ENCODE results near the gene SEC24A. TPM values are rescaled to one million over a fixed set of nuclear protein-coding genes. Genes with fewer than 3 reads are reported as not detected.
"Not testable (repeated sequence)": the region's sequence is repeated elsewhere in the genome, so short reads cannot be mapped to it uniquely, and the experiment has no call there.

Gene SEC24A
- total RNA-seq, 1 donor from 2014 or later: 29.4 TPM

DNA sequence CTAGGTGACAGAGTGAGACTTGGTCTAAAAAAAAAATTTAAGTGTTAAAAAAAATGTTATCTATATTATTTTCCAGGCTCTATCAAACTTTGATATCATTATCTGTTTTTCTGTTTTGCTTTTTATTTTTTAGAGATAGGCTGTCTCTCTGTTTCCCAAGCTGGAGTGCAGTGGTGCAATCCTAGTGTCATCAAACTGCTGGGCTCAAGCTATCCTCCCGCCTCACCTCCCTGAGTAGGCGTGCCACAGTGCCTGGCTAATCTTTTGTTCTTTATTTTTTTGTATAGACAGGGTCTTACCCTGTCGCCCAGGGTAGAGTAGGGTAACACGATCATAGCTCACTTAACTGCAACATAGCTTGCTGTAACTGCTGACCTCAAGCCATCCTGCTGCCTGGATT lies 14.4 kb downstream of the SEC24A start:
- no peak for DNase-seq
- intact Hi-C loops (cut with micrococcal nuclease): no loop called here
- Mint-ChIP-seq H3K27ac (no peak overlapping the region), H3K9me3 (no peaks in the 10 kb centered on the region), H3K4me3 (no peak overlapping the region), H3K36me3 (ENCODE audit: low read depth) (peaks cover 27% of the 10 kb centered on the region), H3K27me3 (no peaks in the 10 kb centered on the region), H3K4me1 (peaks cover 10% of the 10 kb centered on the region)

DNA sequence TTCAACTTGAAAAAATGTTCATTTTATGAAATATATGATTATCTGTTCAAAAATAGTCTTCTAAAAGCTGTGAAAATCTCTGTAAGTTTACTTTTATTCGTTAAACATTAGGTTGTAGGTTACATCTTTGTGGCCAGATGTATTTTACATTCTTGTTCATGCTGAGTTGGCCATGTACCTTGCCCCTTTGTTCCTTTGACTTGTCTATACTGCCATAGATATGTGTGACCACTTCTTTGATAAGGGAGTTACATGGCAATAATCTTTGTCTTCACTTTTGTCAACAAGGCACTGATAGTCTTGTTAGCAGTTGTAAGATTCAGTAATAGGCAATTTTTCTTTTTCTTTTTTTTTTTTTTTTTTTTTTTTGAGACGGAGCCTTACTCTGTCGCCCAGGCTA lies 15.9 kb downstream of the SEC24A start:
- Mint-ChIP-seq H3K36me3 (ENCODE audit: low read depth) (peaks cover 23% of the 10 kb centered on the region), H3K4me3 (no peak overlapping the region), H3K27ac (no peak overlapping the region), H3K9me3 (no peaks in the 10 kb centered on the region), H3K27me3 (no peaks in the 10 kb centered on the region), H3K4me1 (peaks cover 7% of the 10 kb centered on the region)
- intact Hi-C loops (cut with micrococcal nuclease): no loop called here
- DNase-seq: no peak

DNA sequence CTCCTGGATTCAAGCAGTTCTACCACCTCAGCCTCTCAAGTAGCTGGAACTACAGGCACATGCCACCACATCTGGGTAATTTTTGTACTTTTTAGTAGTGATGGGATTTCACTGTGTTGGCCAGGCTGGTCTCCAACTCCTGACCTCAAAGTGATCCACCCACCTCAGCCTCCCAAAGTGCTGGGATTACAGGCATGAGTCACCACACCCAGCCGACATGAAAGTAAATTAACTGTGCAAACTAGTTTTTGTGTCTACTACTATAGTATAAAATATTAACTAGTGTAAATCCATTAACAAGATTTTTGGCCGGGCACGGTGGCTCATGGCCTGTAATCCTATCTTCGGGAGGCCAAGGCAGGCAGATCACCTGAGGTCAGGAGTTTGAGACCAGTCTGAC lies 25.0 kb downstream of the SEC24A start:
- not testable (repeated sequence) for H3K27ac Mint-ChIP-seq

DNA sequence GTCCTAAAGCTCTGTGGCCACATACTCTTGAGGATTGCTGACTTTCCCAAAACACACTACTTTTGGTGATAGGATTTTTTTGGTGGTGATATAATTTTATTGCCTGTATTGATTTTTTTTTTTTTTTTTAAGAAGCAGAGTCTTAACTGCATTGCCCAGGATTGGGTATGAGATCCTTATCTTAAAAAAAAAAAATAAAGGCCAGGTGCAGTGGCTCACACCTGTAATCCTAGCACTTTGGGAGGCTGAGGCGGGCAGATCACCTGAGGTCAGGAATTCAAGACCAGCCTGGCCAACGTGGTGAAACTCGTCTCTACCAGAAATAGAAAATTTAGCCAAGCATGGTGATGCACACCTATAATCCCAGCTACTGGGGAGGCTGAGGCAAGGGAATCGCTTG lies 28.8 kb downstream of the SEC24A start:
- H3K27me3 Mint-ChIP-seq; DNase-seq; H3K4me3 Mint-ChIP-seq; intact Hi-C loops (cut with micrococcal nuclease); H3K4me1 Mint-ChIP-seq; H3K9me3 Mint-ChIP-seq; H3K27ac Mint-ChIP-seq: not testable (repeated sequence)
- H3K36me3 Mint-ChIP-seq (ENCODE audit: low read depth): peaks cover 32% of the 10 kb centered on the region

More for the DNA sequence above, 25.0 kb downstream of the SEC24A start:
- H3K36me3 Mint-ChIP-seq (ENCODE audit: low read depth): peaks cover 29% of the 10 kb centered on the region
- DNase-seq; intact Hi-C loops (cut with micrococcal nuclease); H3K4me3 Mint-ChIP-seq; H3K4me1 Mint-ChIP-seq; H3K27me3 Mint-ChIP-seq; H3K9me3 Mint-ChIP-seq: not testable (repeated sequence)

DNA sequence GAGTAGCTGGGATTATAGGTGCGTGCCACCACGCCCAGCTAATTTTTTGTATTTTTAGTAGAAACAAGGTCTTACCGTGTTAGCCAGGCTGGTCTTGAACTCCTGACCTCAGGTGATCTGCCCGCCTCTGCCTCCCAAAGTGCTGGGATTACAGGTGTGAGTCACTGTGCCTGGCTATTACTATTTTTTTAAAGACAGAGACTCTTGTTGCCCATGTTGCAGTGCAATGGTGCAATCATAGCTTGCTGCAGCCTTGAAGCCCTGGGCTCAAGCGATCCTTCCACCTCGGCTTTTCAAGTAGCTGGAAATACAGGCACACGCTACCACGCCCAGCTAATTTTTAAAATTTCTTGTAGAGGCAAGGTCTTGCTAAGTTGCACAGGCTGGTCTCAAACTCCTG lies 41.6 kb downstream of the SEC24A start:
- H3K4me1 Mint-ChIP-seq; DNase-seq; H3K4me3 Mint-ChIP-seq; intact Hi-C loops (cut with micrococcal nuclease); H3K27me3 Mint-ChIP-seq; H3K27ac Mint-ChIP-seq; H3K9me3 Mint-ChIP-seq: not testable (repeated sequence)
- peaks cover 63% of the 10 kb centered on the region for H3K36me3 Mint-ChIP-seq (ENCODE audit: low read depth)

DNA sequence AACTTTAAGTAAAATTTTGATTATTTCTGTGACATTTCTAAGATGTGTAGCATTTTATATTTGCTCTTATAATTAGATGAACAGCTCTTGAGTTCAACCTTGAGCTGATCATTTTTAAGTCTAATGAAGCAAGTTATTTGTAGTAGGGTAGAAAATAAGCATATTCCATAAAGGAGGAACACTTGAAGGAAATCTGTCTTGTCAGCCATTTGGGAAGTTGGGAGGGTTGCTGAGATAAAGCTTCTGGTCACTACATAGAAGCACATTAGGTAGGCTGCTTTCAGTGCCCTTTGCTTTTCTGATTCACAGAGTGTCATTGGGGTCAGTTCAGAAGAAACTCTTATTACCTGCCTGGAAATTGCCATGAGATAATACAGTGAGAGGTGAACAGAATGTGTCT lies 44.1 kb downstream of the SEC24A start:
- no peaks in the 10 kb centered on the region for H3K4me1 Mint-ChIP-seq
- no peak overlapping the region for H3K4me3 Mint-ChIP-seq
- intact Hi-C loops (cut with micrococcal nuclease): no loop called here
- DNase-seq: no peak
- peaks cover 50% of the 10 kb centered on the region for H3K36me3 Mint-ChIP-seq (ENCODE audit: low read depth)
- no peak overlapping the region for H3K27ac Mint-ChIP-seq
- no peaks in the 10 kb centered on the region for H3K9me3 Mint-ChIP-seq
- no peaks in the 10 kb centered on the region for H3K27me3 Mint-ChIP-seq

DNA sequence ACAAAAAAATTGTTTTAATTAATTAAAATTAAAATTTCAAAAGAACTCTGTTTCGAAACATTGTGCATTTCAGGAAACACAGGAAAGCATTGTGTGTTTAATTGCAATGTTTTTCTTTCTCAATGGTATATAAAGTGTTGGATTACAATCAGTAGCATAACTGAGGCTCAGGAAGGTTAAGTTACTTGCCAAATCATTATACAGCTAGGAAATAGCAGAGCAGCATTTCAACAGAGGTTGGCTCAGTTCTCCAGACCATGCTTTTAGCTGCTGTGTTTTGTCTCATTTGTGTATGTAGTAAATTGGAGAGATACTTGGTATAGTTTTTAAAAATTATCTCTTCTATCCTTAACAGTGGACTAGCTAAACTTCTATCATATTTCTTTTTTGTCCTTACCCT lies 59.7 kb downstream of the SEC24A start:
- peaks cover 48% of the 10 kb centered on the region for H3K36me3 Mint-ChIP-seq (ENCODE audit: low read depth)
- DNase-seq: no peak
- no peaks in the 10 kb centered on the region for H3K4me1 Mint-ChIP-seq
- intact Hi-C loops (cut with micrococcal nuclease): no loop called here
- H3K27ac Mint-ChIP-seq: no peak overlapping the region
- no peaks in the 10 kb centered on the region for H3K9me3 Mint-ChIP-seq
- no peaks in the 10 kb centered on the region for H3K27me3 Mint-ChIP-seq
- H3K4me3 Mint-ChIP-seq: no peak overlapping the region

DNA sequence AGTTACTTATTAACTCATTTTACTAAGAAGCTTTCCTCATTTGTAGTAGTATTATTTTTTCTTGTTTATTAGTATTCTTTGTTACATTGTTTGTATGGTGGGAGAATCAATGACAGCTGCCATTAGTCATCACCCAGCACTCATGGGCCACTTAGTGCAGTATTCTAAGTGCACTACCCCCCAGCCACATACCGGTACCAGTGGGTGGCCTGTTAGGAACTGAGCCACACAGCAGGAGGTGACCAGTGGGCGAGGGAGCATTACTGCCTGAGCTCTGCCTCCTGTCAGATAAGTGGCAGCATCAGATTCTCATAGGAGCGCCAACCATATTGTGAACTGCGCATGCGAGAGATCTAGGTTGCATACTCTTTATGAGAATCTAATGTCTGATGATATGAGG lies 65.5 kb downstream of the SEC24A start:
- H3K27me3 Mint-ChIP-seq: no peaks in the 10 kb centered on the region
- no peaks in the 10 kb centered on the region for H3K9me3 Mint-ChIP-seq
- no peaks in the 10 kb centered on the region for H3K4me1 Mint-ChIP-seq
- peaks cover 49% of the 10 kb centered on the region for H3K36me3 Mint-ChIP-seq (ENCODE audit: low read depth)
- intact Hi-C loops (cut with micrococcal nuclease): no loop called here
- H3K4me3 Mint-ChIP-seq: no peak overlapping the region
- H3K27ac Mint-ChIP-seq: no peak overlapping the region
- DNase-seq: no peak

DNA sequence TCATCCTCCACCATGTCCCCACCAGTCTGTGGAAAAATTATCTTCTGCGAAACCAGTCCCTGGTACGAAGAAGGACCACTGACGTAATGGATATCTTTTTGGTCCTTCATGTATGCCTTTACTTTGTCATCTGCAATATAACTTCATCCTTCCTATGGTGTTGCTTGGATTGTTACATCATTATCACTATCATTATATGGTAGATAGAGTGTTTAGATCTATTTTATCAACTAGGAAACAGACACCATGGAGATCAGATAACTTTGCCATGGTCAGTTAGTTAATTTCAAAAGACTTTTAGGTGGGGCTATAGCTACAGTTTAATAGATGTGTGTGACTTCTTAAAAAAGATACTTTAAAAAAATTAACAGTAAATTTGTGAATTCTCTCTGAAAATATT lies 66.0 kb downstream of the SEC24A start:
- H3K27me3 Mint-ChIP-seq: no peaks in the 10 kb centered on the region
- H3K9me3 Mint-ChIP-seq: no peaks in the 10 kb centered on the region

DNA sequence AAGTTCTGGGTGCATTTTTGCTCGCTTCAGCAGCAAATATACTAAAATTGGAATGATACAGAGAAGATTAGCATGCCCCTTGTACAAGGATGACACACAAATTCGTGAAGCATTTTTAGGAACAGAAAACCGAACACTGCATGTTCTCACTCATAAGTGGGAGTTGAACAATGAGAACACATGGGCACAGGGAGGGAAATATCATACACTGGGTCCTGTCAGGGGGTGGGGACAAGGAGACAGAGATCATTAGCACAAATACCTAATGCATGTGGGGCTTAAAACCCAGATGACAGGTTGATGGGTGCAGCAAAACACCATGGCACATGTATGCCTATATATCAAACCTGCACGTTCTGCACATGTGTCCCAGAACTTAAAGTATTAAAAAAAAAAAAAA lies 66.9 kb downstream of the SEC24A start:
- peaks cover 48% of the 10 kb centered on the region for H3K36me3 Mint-ChIP-seq (ENCODE audit: low read depth)
- H3K4me3 Mint-ChIP-seq; intact Hi-C loops (cut with micrococcal nuclease); H3K4me1 Mint-ChIP-seq; H3K27ac Mint-ChIP-seq; DNase-seq; H3K9me3 Mint-ChIP-seq; H3K27me3 Mint-ChIP-seq: not testable (repeated sequence)

More for the DNA sequence above, 66.0 kb downstream of the SEC24A start:
- intact Hi-C loops (cut with micrococcal nuclease): no loop called here
- H3K4me1 Mint-ChIP-seq: no peaks in the 10 kb centered on the region
- peaks cover 50% of the 10 kb centered on the region for H3K36me3 Mint-ChIP-seq (ENCODE audit: low read depth)
- no peak for DNase-seq
- no peak overlapping the region for H3K27ac Mint-ChIP-seq
- no peak overlapping the region for H3K4me3 Mint-ChIP-seq

DNA sequence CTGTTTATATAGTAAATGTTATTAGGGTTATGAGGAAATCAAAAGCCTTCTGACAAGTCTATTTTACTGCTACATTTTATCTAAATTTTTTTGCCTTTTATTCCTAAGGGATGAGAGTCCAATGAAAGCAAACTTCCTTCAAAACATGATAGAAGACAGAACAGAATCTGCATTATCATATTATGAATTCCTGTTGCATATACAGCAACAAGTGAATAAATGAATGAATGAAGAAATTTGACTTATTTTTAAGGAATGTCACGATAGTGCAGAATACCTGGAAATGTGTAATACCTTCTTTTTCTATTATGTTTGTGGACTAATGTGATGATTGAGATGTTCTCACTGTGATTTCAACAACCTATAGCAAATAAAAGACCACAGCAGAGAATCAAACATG lies 76.3 kb downstream of the SEC24A start:
- intact Hi-C loops (cut with micrococcal nuclease): no loop called here
- H3K36me3 Mint-ChIP-seq (ENCODE audit: low read depth): peaks cover 24% of the 10 kb centered on the region
- no peak overlapping the region for H3K4me3 Mint-ChIP-seq
- no peak for DNase-seq
- no peaks in the 10 kb centered on the region for H3K27me3 Mint-ChIP-seq
- H3K9me3 Mint-ChIP-seq: no peaks in the 10 kb centered on the region
- no peaks in the 10 kb centered on the region for H3K4me1 Mint-ChIP-seq
- no peak overlapping the region for H3K27ac Mint-ChIP-seq

DNA sequence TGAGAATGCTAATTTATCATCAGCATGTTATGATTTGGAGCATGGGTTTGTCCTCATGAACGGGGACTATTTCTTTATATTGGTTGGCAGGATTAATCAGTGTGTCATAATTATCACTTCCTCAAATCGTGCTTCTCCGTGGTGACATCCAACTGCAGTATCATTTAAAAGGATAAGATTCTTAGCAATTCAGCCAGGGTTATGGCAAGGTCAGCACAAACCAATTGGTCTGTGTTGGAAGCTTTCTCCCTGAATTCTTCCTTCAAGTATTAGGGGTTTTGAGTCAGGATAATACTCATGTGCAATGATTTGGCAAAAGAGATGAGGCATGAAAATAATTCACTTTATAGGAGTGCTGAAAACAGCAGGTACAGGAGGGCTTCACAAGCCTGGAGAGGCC lies 84.2 kb downstream of the SEC24A start:
- no peaks in the 10 kb centered on the region for H3K9me3 Mint-ChIP-seq
- H3K27ac Mint-ChIP-seq: no peak overlapping the region
- no peak for DNase-seq
- intact Hi-C loops (cut with micrococcal nuclease): no loop called here
- H3K36me3 Mint-ChIP-seq (ENCODE audit: low read depth): no peaks in the 10 kb centered on the region
- no peaks in the 10 kb centered on the region for H3K4me1 Mint-ChIP-seq
- H3K27me3 Mint-ChIP-seq: no peaks in the 10 kb centered on the region
- H3K4me3 Mint-ChIP-seq: no peak overlapping the region

DNA sequence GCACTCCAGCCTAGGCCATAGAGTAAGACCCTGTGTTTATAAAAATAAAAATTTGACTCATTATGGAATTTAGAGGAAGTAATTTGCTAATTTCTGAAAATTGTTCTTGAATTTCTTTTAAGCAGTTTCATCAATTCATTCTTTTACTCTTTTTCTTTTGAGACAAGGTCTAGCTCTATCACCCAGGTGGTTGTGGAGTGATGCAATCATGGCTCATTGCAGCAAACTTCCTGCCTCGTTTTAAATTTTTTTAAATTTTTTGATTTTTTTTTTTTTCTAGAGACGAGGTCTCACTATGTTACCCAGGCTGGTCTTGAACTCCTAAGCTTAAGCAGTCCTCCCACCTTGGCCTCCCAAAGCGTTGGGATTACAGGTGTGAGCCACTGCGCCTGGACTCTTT lies 86.7 kb downstream of the SEC24A start:
- no peak for DNase-seq

DNA sequence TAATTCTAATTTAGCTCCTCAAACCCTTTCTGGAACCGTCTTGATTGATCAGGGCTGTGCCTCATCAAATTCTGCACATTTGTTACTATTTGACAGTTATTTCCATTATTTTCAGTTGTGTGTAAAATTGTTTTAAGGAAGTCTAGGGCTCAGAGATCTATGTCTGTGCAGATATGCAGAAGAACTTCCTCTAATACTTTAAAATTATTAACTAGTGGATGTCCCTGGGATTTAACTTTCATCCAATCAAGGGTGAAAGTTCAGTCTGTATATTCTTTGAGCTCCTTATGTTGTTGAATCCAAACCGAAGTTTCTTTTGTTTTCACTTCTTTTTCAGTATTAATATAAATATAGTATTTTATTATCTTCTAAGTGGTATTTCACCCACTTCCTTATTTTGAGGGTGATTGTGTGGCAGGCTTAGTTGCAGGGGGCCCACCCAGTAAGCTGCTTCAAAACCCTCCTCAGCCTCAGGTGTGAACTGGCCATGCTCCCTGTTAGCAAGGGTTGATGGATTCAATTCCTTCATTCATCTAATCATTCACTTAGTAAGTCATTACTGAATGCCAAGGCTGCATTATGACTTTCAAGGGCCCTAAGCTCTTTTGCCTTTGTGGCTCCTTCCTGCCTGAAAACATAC lies 87.7 kb downstream of the SEC24A start:
- H3K27me3 Mint-ChIP-seq: no peaks in the 10 kb centered on the region

More for the DNA sequence above, 86.7 kb downstream of the SEC24A start:
- H3K27me3 Mint-ChIP-seq: no peaks in the 10 kb centered on the region
- H3K36me3 Mint-ChIP-seq (ENCODE audit: low read depth): peaks cover 4% of the 10 kb centered on the region
- intact Hi-C loops (cut with micrococcal nuclease): loop anchor here (5.0 kb wide), 1 partner anchor 457 kb away; no protein-coding TSS in a partner anchor
- peaks cover 6% of the 10 kb centered on the region for H3K4me1 Mint-ChIP-seq
- H3K27ac Mint-ChIP-seq: no peak overlapping the region
- H3K4me3 Mint-ChIP-seq: no peak overlapping the region
- no peaks in the 10 kb centered on the region for H3K9me3 Mint-ChIP-seq

More for the DNA sequence above, 87.7 kb downstream of the SEC24A start:
- H3K27ac Mint-ChIP-seq: no peak overlapping the region
- no peak overlapping the region for H3K4me3 Mint-ChIP-seq
- peaks cover 9% of the 10 kb centered on the region for H3K36me3 Mint-ChIP-seq (ENCODE audit: low read depth)
- H3K9me3 Mint-ChIP-seq: no peaks in the 10 kb centered on the region
- intact Hi-C loops (cut with micrococcal nuclease): loop anchor here (5.0 kb wide), 1 partner anchor 456 kb away; no protein-coding TSS in a partner anchor
- peaks cover 9% of the 10 kb centered on the region for H3K4me1 Mint-ChIP-seq
- no peak for DNase-seq

Data from activated CD4-positive, alpha-beta T cell treated with anti-CD3 and anti-CD28 coated beads, Interleukin-2, amount 10 ng/mL, durations not matched to agents 24 days and 14 days (primary cell).